K562 (cell line): ENCODE data around the gene ZNF124. TPM values are rescaled to one million over a fixed set of nuclear protein-coding genes. Genes with fewer than 3 reads are reported as not detected.

ENCODE experiments used
- ETV6 ChIP-seq, 3 experiments: fragments of 150-350 bp in 1 of 3; sonication (generic) in 1 of 3; formaldehyde crosslinking in 1 of 3; IDR thresholded peaks; 2 replicates each; pipeline versions ENCODE4 v1.6.1 to v1.8.0; 2014 to 2022; ENCODE audit warnings: borderline replicate concordance in 2 of 3, low read depth in 2 of 3, antibody characterized with exemption in 1 of 3, low read length in 1 of 3, mild to moderate bottlenecking in 1 of 3, missing genetic modification reagents in 1 of 3
- GTF2E2 ChIP-seq: fragments of 200-800 bp; sonication (Bioruptor generic); IDR thresholded peaks from 2 replicates; pipeline ENCODE4 v1.6.1; 2016; ENCODE audit warnings: missing genetic modification characterization, missing compliant biosample characterization
- HMG20B ChIP-seq: fragments of 250-450 bp; sonication (Bioruptor Pico); IDR thresholded peaks from 2 replicates; pipeline ENCODE4 v1.5.0; 2021; ENCODE audit warnings: mild to moderate bottlenecking
- MED1 ChIP-seq: sonication (generic); formaldehyde crosslinking; IDR thresholded peaks from 2 replicates; pipeline ENCODE4 v1.8.1; 2023; ENCODE audit warnings: missing genetic modification reagents, borderline replicate concordance
- MYNN ChIP-seq, 2 experiments: sonication (generic); formaldehyde crosslinking in 1 of 2; IDR thresholded peaks; 2 replicates each; pipeline versions ENCODE4 v1.5.0 to v1.6.1; 2016 to 2020; ENCODE audit warnings: antibody characterized with exemption in 1 of 2, missing genetic modification reagents in 1 of 2
- OTX1 ChIP-seq: fragments of 450-650 bp; formaldehyde crosslinking; IDR thresholded peaks from 2 replicates; pipeline ENCODE4 v1.4.0; 2022; ENCODE audit warnings: mild to moderate bottlenecking
- SIN3B ChIP-seq: fragments of 450-650 bp; IDR thresholded peaks from 2 replicates; pipeline ENCODE4 v1.6.1; 2017; ENCODE audit warnings: low read depth, mild to moderate bottlenecking, moderate library complexity
- SMARCA5 ChIP-seq: fragments of 450-650 bp; IDR thresholded peaks from 2 replicates; pipeline ENCODE4 v1.6.1; 2016
- SNIP1 ChIP-seq: fragments of 450-650 bp; IDR thresholded peaks from 2 replicates; pipeline ENCODE4 v1.7.1; 2017; ENCODE audit warnings: low read depth, mild to moderate bottlenecking
- SPI1 ChIP-seq: IDR thresholded peaks from 2 replicates; pipeline ENCODE4 v1.6.1; 2011; ENCODE audit warnings: low read depth, low read length, control low read depth, borderline replicate concordance
- TAL1 ChIP-seq: fragments of 450-650 bp; IDR thresholded peaks from 2 replicates; pipeline ENCODE4 v1.6.1; 2016; ENCODE audit warnings: mild to moderate bottlenecking
- TEAD1 ChIP-seq, 2 experiments: fragments of 450-650 bp in 1 of 2; sonication (generic) in 1 of 2; formaldehyde crosslinking; IDR thresholded peaks; 2 replicates each; pipeline versions ENCODE4 v1.4.0 to v1.8.0; 2020 to 2022; ENCODE audit warnings: mild to moderate bottlenecking in 2 of 2, missing genetic modification reagents in 1 of 2
- ZBTB33 ChIP-seq: sonication (generic); formaldehyde crosslinking; IDR thresholded peaks from 2 replicates; pipeline ENCODE4 v1.8.1; 2023; ENCODE audit warnings: mild to moderate bottlenecking, missing genetic modification reagents
- ZKSCAN1 ChIP-seq: fragments of 150-350 bp; IDR thresholded peaks from 2 replicates; pipeline ENCODE4 v1.6.1; 2016; ENCODE audit warnings: low read depth, low read length
- ZNF318 ChIP-seq, 2 experiments: fragments of 450-650 bp; IDR thresholded peaks; 2 replicates each; pipeline ENCODE4 v1.6.1; 2016; ENCODE audit warnings: mild to moderate bottlenecking in 2 of 2, borderline replicate concordance in 1 of 2, low read depth in 1 of 2, moderate library complexity in 1 of 2
- ZNF408 ChIP-seq: fragments of 250-450 bp; sonication (Bioruptor Pico); IDR thresholded peaks from 2 replicates; pipeline ENCODE4 v1.4.0; 2020; ENCODE audit warnings: low read depth, mild to moderate bottlenecking, moderate library complexity
- ZZZ3 ChIP-seq: fragments of 450-650 bp; IDR thresholded peaks from 2 replicates; pipeline ENCODE4 v1.6.1; 2016; ENCODE audit warnings: antibody characterized with exemption, mild to moderate bottlenecking, moderate library complexity
- polyA plus RNA-seq, 8 experiments: library from polyadenylated mRNA; depleted of rRNA in 4 of 8; stranded (reverse) in 5 of 8; unstranded in 3 of 8; fragments of >200 nt; fragmentation: Nextera tagmentation in 2 of 8; fragmentation: Illumina TruSeq in 1 of 8; extraction: Ambion mirVana in 2 of 8; extraction: Trizol in 1 of 8; gene quantifications; 2 replicates each; pipeline versions ENCODE4 v1.2.1 to v1.2.3, GENCODE V29; 2011 to 2014; ENCODE audit warnings: inconsistent platforms in 1 of 8, missing spikeins in 1 of 8
- total RNA-seq, 7 experiments: library from RNA; depleted of rRNA in 6 of 7; stranded (reverse); fragments of >200 nt in 6 of 7; fragmentation: Illumina TruSeq in 2 of 7; extraction: Trizol in 2 of 7; gene quantifications; 2 replicates each; pipeline versions ENCODE4 v1.2.1 to v1.2.3, GENCODE V29; 2011 to 2021; ENCODE audit warnings: low replicate concordance in 1 of 7

Gene ZNF124
- total and polyA plus RNA-seq, 9 of the 15 experiments (the other 6 are each of a cell fraction or from before 2014, with no cell fraction given), result 7.6 to 71.5 (median 20.2) TPM

- TF ChIP-seq ZNF318 (IDR thresholded peaks at IDR 0.05; ENCODE audit: borderline replicate concordance in 1 of 2, low read depth in 1 of 2) (no peak), SMARCA5 (no peak), ZZZ3 (no peak), SNIP1 (no peak), TEAD1 (CRISPR knock-in tag; IDR thresholded peaks at IDR 0.05) (peak; percentile 13 to 64; a peak in 1 of 4 replicates), MYNN (IDR thresholded peaks at IDR 0.05) (no peak), MYNN (CRISPR knock-in tag; IDR thresholded peaks at IDR 0.05) (no peak), ZBTB33 (CRISPR knock-in tag) (peak; percentile 76), SIN3B (no peak), ZKSCAN1 (no peak), OTX1 (0 out of 2 replicates have a peak, but pooled peaks have one; percentile 77), ETV6 (IDR thresholded peaks at IDR 0.05; ENCODE audit: borderline replicate concordance in 1 of 2, low read depth in 2 of 2, low read length in 1 of 2) (no peak), ETV6 (CRISPR knock-in tag; IDR thresholded peaks at IDR 0.05; ENCODE audit: borderline replicate concordance) (peak; percentile 85; the same call in 1 of the 2 replicates), TAL1 (no peak), GTF2E2 (tag) (peak; percentile 65; the same call in 1 of the 2 replicates), HMG20B (CRISPR knock-in tag) (no peak), SPI1 (peak; percentile 44), ZNF408 (CRISPR knock-in tag) (no peak), MED1 (CRISPR knock-in tag) (no peak)
Measured at GRCh38 chr1:247210376-247211117, 38.7 kb upstream of the ZNF124 start (continued).
